ENCODE measurements around the gene GRIN2A.

GRIN2A gene

DNA sequence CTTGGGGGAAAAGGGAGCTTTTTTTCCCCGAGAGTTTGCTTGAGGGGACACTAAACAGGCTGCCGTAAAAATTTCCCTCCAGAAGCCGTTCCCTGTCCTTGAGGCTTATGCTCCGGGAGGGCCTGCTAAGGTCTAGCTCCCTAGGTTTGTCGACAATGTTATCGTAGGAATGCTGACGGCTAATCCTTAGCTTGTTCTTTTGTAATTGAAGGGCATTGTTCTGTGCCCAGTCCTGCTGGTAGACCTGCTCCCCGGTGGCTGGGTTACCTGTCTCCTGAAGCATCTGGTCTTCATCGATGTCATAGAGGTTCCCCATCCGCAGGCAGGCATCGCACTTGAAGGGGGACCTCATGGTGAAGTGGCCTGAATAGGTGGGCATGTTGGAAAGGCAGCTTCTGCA is 418.7 kb downstream of the GRIN2A start:
- no peak for DNase-seq (ENCODE audit: low read depth)

DNA sequence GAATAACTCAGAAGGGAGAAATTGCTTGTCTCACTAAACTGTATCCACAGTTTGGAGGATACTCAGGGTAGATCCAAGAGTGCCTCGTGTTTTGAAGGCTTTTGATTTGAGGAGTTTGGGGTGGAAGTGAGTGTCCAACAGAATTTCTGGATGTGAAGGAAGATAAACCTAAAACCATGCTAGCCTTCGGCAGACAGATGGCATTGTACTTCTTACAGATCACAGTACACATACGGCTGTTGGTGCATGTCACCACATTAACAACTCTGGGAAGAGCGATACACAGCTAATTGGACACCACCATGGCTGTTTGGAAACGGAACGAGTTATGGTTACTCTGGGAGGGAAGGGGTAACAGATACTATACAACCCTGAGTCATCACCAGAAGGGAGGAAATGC is 420.4 kb downstream of the GRIN2A start:
- DNase-seq (ENCODE audit: low read depth): no peak

More for the DNA sequence above, 418.7 kb downstream of the GRIN2A start:
- no peak overlapping the region for H3K4me3 ChIP-seq (ENCODE audit: low read depth, low read length)

DNA sequence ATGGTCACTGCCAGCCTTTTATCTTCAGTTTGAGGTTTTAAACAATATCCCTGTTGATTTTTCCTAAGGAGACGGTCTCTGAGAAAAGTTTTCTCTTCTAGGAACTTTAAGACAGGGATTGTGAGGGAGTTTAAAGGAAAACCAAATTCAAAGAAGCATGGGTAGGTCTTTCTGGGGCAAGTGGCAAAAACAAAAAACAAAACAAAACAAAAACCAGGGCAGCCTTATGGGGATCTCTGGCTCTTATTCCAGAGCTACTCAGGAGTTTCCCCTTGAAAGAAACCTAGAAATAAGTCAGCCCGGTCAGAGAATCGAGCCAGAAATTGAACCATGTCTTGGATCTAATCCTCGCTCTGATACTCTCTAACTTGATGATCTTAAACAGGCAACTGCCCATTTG is 424.5 kb downstream of the GRIN2A start:
- no peak overlapping the region for H3K4me3 ChIP-seq (ENCODE audit: low read depth, low read length)
- no peak for DNase-seq (ENCODE audit: low read depth)

More for the DNA sequence above, 420.4 kb downstream of the GRIN2A start:
- no peak overlapping the region for H3K4me3 ChIP-seq (ENCODE audit: low read depth, low read length)

DNA sequence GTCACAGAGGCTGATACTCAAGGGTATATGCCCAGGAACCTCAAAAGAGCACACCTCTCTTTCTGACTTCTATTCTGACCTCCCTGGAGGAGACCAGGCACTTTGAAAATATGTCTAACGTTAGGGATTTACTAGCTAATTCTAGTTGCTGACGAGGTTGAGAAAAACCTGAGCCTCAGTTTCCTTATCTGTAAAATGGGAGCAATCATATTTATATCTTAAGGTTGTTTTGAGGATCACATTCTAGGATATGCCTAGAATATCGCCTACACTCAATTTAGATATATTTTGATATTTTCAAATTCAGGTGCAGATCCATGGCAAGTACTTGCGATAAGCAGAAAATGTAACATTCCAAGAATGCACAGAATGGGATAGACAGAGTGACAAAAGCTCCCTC is 425.8 kb downstream of the GRIN2A start:
- H3K4me3 ChIP-seq (ENCODE audit: low read depth, low read length): no peak overlapping the region
- no peak for DNase-seq (ENCODE audit: low read depth)

DNA sequence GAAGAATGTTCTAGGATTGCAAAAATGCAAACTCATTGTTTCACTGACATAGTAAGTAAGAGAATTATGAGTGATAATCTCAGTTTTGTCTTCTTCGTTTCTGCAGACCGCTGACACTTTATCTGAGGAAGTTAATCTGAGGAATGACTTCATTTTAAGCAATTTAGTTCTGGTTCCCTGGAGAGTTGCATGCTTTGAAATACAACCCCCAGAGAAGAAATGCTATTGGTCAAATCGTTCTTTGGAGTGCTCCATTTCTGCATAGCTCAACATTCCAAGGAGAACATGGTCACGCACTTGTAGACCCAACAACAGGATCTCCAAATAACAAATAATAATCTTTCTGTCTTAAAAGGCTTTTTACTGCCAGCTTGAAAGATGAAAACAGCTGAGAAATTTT is 427.1 kb downstream of the GRIN2A start:
- no peak for DNase-seq (ENCODE audit: low read depth)
- no peak overlapping the region for H3K4me3 ChIP-seq (ENCODE audit: low read depth, low read length)

DNA sequence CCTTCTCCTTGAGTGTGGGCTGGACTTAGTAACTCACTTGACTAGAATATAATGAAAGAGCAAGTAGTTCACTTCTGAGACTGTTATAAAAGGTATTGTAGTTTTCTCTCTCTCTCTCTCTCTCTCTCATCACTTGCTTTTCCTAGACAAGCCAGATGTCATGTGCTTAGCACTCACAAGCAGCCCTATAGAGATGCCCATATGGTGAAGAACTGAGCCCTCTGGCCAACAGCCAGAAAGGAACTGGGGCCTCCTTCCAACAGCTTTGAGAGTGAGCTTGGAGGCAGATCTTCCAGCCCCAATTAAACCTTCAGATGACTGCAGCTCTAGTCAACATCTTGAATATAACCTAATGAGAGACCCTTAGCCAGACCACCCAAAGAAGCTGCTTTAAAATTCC is 440.5 kb downstream of the GRIN2A start:
- DNase-seq (ENCODE audit: low read depth): no peak
- no peak overlapping the region for H3K4me3 ChIP-seq (ENCODE audit: low read depth, low read length)

DNA sequence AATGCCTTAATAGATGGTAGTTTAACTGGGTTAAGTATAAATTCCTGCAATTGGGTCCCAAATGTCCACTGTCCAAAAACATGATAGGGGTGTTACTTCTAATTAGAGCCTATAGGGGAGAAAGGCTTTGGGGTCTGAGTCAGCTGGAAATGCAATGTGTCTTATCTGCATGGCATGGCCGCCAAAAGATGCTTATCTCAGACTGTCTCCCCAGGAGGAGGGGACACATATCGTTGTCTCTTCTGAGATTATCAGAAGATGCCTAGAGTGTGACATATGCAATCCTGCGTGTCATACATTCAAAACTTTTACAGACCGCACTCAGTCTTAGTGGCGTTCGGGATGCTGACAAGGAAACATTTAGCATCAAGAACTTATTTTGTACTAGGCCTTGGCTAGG is 442.9 kb downstream of the GRIN2A start:
- H3K4me3 ChIP-seq (ENCODE audit: low read depth, low read length): no peak overlapping the region
- no peak for DNase-seq (ENCODE audit: low read depth)

DNA sequence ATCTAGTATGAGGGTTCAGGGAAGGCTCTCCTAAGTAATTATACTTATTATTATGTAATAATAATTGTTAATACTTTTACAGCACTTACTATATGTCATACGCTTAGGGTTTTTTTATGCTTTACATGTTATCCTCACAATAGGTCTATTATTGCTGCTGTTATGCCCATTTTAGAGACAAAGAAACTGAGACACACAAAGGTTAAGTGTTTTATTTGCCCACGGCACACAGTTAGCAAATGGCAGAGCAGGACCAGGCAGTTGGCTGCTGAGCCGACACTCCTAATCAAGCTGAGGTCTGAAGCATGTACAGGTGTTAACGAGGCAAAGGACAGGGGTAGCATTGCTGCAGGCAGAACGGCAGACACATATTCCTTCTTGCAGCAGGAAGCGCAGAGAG is 443.5 kb downstream of the GRIN2A start:
- no peak overlapping the region for H3K4me3 ChIP-seq (ENCODE audit: low read depth, low read length)
- no peak for DNase-seq (ENCODE audit: low read depth)

DNA sequence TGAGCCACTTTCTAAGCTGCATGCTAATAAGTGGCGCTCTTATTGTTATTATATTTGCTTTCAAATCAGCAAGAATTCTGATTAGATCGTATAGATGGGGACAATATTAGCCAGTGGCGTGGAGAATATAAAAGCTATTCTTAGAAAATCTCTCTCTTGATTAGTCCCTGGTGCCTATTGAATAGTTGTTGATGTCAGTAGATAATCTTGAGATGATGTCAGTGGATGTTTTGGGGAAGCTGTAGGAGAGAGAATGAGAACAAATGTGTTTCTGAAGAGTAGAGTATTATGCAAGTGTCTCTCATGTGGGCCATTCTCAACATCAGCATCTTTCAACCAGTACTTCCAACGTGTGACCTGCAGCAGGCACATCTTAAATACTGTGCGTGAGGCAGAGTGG is 445.7 kb downstream of the GRIN2A start:
- H3K4me3 ChIP-seq (ENCODE audit: low read depth, low read length): no peak overlapping the region
- DNase-seq (ENCODE audit: low read depth): no peak

DNA sequence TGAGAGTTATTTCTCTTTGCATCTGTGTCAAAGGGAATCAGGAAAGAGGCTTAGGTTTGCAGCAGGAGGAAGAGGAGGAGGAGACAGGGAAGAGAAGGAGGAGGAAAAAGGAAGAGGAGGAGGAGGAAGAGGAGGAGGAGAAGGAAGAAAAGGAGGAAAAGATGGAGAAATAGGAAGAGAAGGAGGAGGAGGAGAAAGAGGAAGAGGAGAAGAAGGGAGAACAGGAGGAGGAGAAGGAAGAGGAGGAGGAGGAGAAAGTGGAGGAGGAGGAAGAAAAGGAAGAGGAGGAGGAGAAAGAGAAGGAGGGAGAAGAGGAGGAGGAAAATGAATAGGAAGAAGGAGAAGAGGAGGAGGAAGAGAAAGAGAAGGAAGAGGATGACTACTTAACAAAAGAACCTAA is 459.1 kb downstream of the GRIN2A start:
- DNase-seq (ENCODE audit: low read depth): no peak

DNA sequence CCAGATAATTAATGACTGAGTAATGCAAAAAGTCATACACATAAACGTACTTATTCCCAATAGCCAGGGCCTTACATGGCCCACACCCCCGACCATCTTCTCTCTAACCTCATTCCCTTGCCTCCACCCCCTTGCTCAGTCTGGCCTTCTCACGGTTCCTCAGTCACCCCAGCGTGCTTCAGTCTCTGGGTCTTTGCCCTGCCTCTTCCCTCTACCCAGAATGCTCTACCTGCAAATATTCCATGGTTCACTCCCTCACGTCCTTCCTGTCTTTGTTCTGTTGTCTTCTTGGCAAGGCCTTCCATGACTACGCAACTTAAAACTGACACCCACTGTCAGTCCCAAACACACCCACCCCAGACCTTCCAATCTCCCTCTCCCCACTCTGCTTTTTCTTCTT is 468.3 kb downstream of the GRIN2A start:
- no peak for DNase-seq (ENCODE audit: low read depth)
- H3K4me3 ChIP-seq (ENCODE audit: low read depth, low read length): no peak overlapping the region

More for the DNA sequence above, 459.1 kb downstream of the GRIN2A start:
- no peak overlapping the region for H3K4me3 ChIP-seq (ENCODE audit: low read depth, low read length)

DNA sequence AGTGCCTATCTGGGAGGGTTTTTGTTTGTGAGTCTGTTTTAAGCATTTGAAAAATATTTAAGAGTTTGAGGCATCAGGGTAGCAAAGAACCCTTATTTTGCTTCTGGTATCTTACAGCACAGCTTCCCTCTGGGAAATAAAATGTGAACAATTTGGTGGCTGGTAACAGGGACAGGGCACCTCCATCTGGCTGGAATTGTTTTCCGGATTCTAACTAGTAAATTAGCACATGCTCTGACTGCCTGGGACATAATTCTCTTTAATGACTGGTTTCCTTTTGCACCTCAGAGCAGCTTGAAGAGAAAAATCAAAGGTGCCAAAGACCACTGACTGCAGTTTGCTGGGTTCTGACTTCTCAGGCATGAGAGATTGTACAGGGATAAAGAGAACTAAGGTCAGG is 469.1 kb downstream of the GRIN2A start:
- no peak overlapping the region for H3K4me3 ChIP-seq (ENCODE audit: low read depth, low read length)
- no peak for DNase-seq (ENCODE audit: low read depth)

DNA sequence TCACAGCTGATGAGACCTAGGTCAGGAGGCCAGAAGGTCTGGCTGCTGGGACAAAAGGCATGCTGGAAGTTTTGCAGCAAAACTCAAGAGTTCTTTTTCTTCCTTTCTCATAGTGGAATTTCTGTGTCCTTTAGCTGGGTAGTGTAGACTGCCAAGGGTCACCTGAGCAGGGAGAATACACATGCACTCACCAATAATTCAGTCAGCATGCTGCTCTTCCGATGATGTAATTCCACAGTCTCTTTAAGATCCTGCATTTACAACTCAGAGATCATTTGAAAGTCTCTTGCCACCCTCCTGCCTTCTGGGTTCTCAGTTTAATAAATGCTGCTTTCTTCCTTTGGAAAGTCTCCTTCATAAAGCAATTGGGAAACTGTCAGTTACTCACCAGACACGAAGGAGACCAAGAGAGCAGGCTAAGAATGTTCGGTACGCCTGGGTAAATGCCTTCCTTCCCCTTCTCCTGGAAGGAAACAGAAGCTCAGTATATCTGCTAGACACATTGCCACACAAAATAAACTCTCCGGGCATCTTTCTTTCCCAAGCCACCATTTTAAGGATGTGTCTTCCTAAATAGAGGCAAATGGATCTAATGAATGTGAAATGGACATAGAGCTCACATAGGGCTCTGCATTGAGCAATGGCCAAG is 473.1 kb downstream of the GRIN2A start:
- DNase-seq (ENCODE audit: low read depth): no peak
- H3K4me3 ChIP-seq (ENCODE audit: low read depth, low read length): no peak overlapping the region

DNA sequence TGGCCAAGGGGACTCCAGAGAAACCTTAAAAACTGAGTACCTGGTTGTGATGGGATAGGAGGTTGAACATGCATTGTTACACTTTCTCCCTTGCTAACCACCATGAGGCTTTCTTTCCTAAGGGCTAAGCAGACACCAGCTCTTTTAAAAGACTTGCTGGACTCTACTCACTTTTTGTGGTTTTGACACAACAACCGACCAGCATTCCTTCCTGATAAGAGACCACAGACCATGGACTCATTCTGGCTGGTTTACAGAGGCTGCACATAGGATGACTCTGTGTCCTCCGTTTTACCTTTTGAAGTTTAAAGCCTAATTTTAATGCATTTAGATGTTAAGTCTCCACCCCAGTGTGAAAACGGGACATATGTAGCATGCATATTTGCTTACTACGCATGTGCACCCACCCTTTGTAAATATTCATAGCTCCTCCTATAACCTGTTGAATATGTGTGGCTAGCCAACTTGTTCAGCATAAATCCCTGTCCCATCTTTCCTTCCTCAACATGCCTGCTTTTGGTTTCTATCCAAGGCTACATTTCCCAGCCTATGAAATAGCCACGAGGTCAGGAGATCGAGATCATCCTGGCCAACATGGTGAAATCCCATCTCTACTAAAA is 475.9 kb downstream of the GRIN2A start:
- no peak for DNase-seq (ENCODE audit: low read depth)
- no peak overlapping the region for H3K4me3 ChIP-seq (ENCODE audit: low read depth, low read length)

DNA sequence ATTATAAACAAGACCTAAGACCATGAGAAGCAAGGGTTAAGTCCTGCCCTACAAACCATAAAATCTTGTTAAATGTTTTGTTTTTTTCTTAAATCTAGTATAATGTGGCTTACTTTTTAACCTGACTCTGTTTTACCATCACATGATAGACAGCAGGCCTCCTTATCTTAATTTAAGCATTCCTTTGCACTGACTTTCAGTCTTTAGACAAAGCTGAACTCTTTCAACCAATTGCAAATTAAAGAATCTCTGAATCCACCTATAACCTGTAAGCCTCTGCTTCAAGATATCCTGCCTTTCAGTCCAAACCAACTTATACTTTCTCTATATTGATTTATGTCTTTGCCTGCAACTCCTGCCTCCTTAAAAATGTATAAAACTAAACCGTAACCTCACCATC is 478.5 kb downstream of the GRIN2A start:
- DNase-seq (ENCODE audit: low read depth): no peak
- no peak overlapping the region for H3K4me3 ChIP-seq (ENCODE audit: low read depth, low read length)
